ENCODE results near the gene AOPEP. TPM values are rescaled to one million over a fixed set of nuclear protein-coding genes. Genes with fewer than 3 reads are reported as not detected.

The AOPEP gene
- total RNA-seq, 1 donor from 2014 or later = 75.3 TPM

DNA sequence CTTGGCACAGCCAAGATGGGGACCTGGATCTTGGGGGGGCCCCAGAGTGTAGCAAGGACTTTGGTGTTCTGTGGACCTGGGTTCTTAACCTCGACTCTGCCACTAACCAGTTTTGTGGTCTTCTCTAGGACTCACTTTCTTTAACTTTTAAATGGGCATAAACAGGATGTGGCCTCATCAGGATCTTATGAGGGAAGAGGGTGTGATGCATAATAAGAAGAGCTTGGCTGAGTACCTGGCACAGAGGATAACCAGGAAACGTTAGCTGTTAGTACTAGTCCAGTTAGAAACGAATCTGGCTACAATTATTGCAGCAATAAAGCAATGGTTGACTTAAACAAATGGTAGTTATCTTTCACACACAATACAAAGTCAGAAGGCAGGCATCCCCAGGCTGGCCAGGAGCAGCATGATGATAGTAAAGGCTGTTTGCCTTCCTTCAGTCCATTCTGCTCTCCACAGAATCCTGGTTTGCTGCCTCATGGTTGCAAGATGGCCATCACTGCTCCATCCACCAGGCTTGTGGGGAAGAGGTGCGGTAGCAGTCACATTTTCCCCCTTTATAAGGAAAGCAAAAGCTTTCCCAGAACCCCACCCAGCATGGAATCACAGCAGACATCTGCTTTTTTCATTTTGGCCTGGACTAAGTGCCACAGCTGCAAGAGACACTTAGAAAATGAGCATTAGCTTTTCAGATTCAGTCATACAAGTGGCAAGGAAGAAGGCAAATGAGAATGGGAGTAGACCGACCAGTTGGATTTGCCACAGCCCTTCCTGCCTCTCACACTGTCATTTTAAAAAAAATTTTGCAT lies 225.0 kb downstream of the AOPEP start:
- FAIRE-seq = no peak
- H3K9me3 Mint-ChIP-seq (ENCODE audit: unreplicated experiment) = no peaks in the 10 kb centered on the region
- H3K4me3 ChIP-seq (ENCODE audit: insufficient read depth, low read depth, low read length) = no peak overlapping the region
- peaks cover 24% of the 10 kb centered on the region for H3K4me1 ChIP-seq (ENCODE audit: insufficient read depth, low read length)
- H3K27ac Mint-ChIP-seq (ENCODE audit: unreplicated experiment) = peak overlapping the region; percentile 15
- H2AFZ ChIP-seq (ENCODE audit: low read depth, low read length) = no peak overlapping the region
- H3K36me3 ChIP-seq (ENCODE audit: insufficient read depth, low read length) = peaks cover 3% of the 10 kb centered on the region
- H3K4me3 Mint-ChIP-seq (ENCODE audit: unreplicated experiment) = peak overlapping the region; percentile 56
- no peaks in the 10 kb centered on the region for H3K27me3 ChIP-seq (ENCODE audit: insufficient read depth, low read length)
- H4K20me1 ChIP-seq (ENCODE audit: insufficient read depth, low read length) = no peaks in the 10 kb centered on the region
- H3K9ac ChIP-seq (ENCODE audit: low read length) = no peak overlapping the region
- peaks cover 10% of the 10 kb centered on the region for H3K36me3 Mint-ChIP-seq (ENCODE audit: low read depth, unreplicated experiment)
- no peaks in the 10 kb centered on the region for H3K79me2 ChIP-seq (ENCODE audit: insufficient read depth, low read length)
- no peaks in the 10 kb centered on the region for H3K9me3 ChIP-seq (ENCODE audit: insufficient read depth, low read depth, low read length)
- no peak for DNase-seq (ENCODE audit: low read depth)
- TF ChIP-seq, protein P1, sequence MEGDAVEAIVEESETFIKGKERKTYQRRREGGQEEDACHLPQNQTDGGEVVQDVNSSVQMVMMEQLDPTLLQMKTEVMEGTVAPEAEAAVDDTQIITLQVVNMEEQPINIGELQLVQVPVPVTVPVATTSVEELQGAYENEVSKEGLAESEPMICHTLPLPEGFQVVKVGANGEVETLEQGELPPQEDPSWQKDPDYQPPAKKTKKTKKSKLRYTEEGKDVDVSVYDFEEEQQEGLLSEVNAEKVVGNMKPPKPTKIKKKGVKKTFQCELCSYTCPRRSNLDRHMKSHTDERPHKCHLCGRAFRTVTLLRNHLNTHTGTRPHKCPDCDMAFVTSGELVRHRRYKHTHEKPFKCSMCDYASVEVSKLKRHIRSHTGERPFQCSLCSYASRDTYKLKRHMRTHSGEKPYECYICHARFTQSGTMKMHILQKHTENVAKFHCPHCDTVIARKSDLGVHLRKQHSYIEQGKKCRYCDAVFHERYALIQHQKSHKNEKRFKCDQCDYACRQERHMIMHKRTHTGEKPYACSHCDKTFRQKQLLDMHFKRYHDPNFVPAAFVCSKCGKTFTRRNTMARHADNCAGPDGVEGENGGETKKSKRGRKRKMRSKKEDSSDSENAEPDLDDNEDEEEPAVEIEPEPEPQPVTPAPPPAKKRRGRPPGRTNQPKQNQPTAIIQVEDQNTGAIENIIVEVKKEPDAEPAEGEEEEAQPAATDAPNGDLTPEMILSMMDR (IDR thresholded peaks at IDR 0.05; ENCODE audit: insufficient read depth, low read depth, low read length) = no peak
- TF ChIP-seq EZH2 (IDR thresholded peaks at IDR 0.05; ENCODE audit: insufficient read depth, low read length) = no peak
- H3K4me2 ChIP-seq (ENCODE audit: low read length) = no peak overlapping the region
- H3K27ac ChIP-seq (ENCODE audit: low read depth, low read length) = no peak overlapping the region
- peaks cover 50% of the 10 kb centered on the region for H3K4me1 Mint-ChIP-seq (ENCODE audit: low read depth, unreplicated experiment)
- H3K27me3 Mint-ChIP-seq (ENCODE audit: low read depth, unreplicated experiment) = no peaks in the 10 kb centered on the region

DNA sequence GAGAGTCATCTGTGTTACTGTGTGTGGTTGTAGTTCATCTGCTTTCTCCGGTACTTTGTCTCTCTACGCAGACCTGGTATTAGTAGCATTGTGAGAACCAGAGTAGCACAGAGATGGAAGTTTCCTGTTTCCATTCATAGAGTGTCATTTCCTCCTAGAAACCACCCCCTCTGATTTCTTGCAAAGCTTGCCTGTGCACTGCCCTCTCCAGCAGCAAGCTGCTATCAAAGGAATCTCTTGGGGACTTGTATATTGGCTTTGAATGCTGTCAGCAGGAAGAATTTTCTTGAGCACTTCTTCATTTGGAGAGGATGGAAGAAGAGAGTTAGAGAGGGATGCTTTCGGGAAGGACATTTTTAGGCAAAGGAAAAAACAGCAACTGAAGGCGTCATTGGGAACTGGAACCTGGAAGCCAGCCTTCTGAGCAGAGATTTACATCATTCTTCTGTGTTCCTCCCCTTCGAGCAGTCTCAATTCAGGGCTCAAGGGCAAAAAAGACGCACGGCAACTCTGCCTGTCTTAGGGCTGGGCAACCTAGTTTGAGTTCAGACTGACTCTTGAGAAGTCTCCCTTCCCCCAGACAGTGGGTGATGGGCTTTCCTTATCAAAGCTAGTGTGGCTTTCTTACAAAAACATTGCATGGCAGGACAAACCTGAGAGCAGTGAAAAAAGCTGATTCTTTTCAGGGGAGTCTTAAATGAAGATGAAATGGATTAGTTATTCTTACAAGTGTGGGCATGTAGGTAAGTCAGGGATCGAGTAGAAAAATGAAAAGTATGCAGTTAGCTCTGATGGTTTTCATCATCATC lies 226.3 kb downstream of the AOPEP start:
- no peak overlapping the region for H2AFZ ChIP-seq (ENCODE audit: low read depth, low read length)
- H3K4me2 ChIP-seq (ENCODE audit: low read length) = peak overlapping the region; percentile 34
- no peaks in the 10 kb centered on the region for H3K27me3 Mint-ChIP-seq (ENCODE audit: low read depth, unreplicated experiment)
- H3K4me3 ChIP-seq (ENCODE audit: insufficient read depth, low read depth, low read length) = no peak overlapping the region
- H3K36me3 Mint-ChIP-seq (ENCODE audit: low read depth, unreplicated experiment) = peaks cover 10% of the 10 kb centered on the region
- H4K20me1 ChIP-seq (ENCODE audit: insufficient read depth, low read length) = no peaks in the 10 kb centered on the region
- H3K27ac ChIP-seq (ENCODE audit: low read depth, low read length) = no peak overlapping the region
- FAIRE-seq = no peak
- peak overlapping the region; percentile 42 for H3K27ac Mint-ChIP-seq (ENCODE audit: unreplicated experiment)
- DNase-seq (ENCODE audit: low read depth) = no peak
- H3K4me3 Mint-ChIP-seq (ENCODE audit: unreplicated experiment) = peak overlapping the region; percentile 51
- TF ChIP-seq EZH2 (IDR thresholded peaks at IDR 0.05; ENCODE audit: insufficient read depth, low read length) = no peak
- TF ChIP-seq, protein P1 (IDR thresholded peaks at IDR 0.05; ENCODE audit: insufficient read depth, low read depth, low read length) = no peak
- H3K4me1 Mint-ChIP-seq (ENCODE audit: low read depth, unreplicated experiment) = peaks cover 48% of the 10 kb centered on the region
- H3K27me3 ChIP-seq (ENCODE audit: insufficient read depth, low read length) = no peaks in the 10 kb centered on the region
- no peaks in the 10 kb centered on the region for H3K9me3 ChIP-seq (ENCODE audit: insufficient read depth, low read depth, low read length)
- peaks cover 23% of the 10 kb centered on the region for H3K4me1 ChIP-seq (ENCODE audit: insufficient read depth, low read length)
- peaks cover 3% of the 10 kb centered on the region for H3K36me3 ChIP-seq (ENCODE audit: insufficient read depth, low read length)
- no peaks in the 10 kb centered on the region for H3K9me3 Mint-ChIP-seq (ENCODE audit: unreplicated experiment)
- no peak overlapping the region for H3K9ac ChIP-seq (ENCODE audit: low read length)
- no peaks in the 10 kb centered on the region for H3K79me2 ChIP-seq (ENCODE audit: insufficient read depth, low read length)

Data from astrocyte (in vitro differentiated cells and primary cell).